CD14-positive monocyte (primary cell): ENCODE measurements around the gene CARNS1. TPM values are rescaled to one million over a fixed set of nuclear protein-coding genes. Genes with fewer than 3 reads are reported as not detected.

Source experiments
- DNase-seq, 3 donors: peaks; one replicate each; pipeline ENCODE4 v3.0.0-alpha.2; 2011 to 2022
- H2AFZ ChIP-seq: 2 replicates; pipeline ENCODE4 v1.6.0; 2012; ENCODE audit warnings: mild to moderate bottlenecking, low read depth, low read length, inconsistent platforms; ENCODE audit not compliant: insufficient read depth, poor library complexity, severe bottlenecking
- H3K27ac ChIP-seq, 2 donors: 1 replicate in 1 of 2; 2 replicates in 1 of 2; pipeline ENCODE4 v1.5.1; 2012 to 2013; ENCODE audit warnings: low read length in 2 of 2, control low read depth in 1 of 2, inconsistent platforms in 1 of 2, low read depth in 1 of 2, mild to moderate bottlenecking in 1 of 2
- H3K27me3 ChIP-seq, 2 donors: one replicate each; pipeline versions ENCODE4 v1.6.0 to v1.6.1; 2011 to 2013; ENCODE audit warnings: low read length in 2 of 2; ENCODE audit not compliant: control insufficient read depth in 2 of 2, insufficient read depth in 2 of 2
- H3K36me3 ChIP-seq, 2 donors: replicated peaks in 1 of 2; 1 replicate in 1 of 2; 2 replicates in 1 of 2; pipeline versions ENCODE4 v1.5.1 to v1.6.1; 2012 to 2013; ENCODE audit warnings: low read length in 2 of 2, control low read depth in 1 of 2, inconsistent platforms in 1 of 2, mild to moderate bottlenecking in 1 of 2; ENCODE audit not compliant: insufficient read depth in 2 of 2, control insufficient read depth in 1 of 2
- H3K4me1 ChIP-seq, 2 donors: 1 replicate in 1 of 2; 2 replicates in 1 of 2; pipeline versions ENCODE4 v1.5.1 to v1.6.1; 2012 to 2013; ENCODE audit warnings: low read length in 2 of 2, control low read depth in 1 of 2, inconsistent platforms in 1 of 2, mild to moderate bottlenecking in 1 of 2, moderate library complexity in 1 of 2; ENCODE audit not compliant: insufficient read depth in 2 of 2, control insufficient read depth in 1 of 2
- H3K4me2 ChIP-seq: replicated peaks from 2 replicates; pipeline ENCODE3; 2012; ENCODE audit warnings: low read length, moderate library complexity, mild to moderate bottlenecking; ENCODE audit not compliant: poor library complexity, severe bottlenecking; ENCODE audit errors: extremely low read depth
- H3K4me3 ChIP-seq, 3 experiments: fragments of 200-600 bp in 1 of 3; sonication (generic) in 1 of 3; replicated peaks in 1 of 3; 1 replicate in 2 of 3; 2 replicates in 1 of 3; pipeline ENCODE4 v1.5.1; 2011 to 2013; ENCODE audit warnings: low read length in 3 of 3, mild to moderate bottlenecking in 3 of 3, control low read depth in 2 of 3, low read depth in 2 of 3, inconsistent platforms in 1 of 3, moderate library complexity in 1 of 3
- H3K79me2 ChIP-seq: 2 replicates; pipeline ENCODE4 v1.6.0; 2012; ENCODE audit warnings: mild to moderate bottlenecking, control low read depth, inconsistent platforms, low read length, moderate library complexity; ENCODE audit not compliant: insufficient read depth
- H3K9ac ChIP-seq: 2 replicates; pipeline ENCODE4 v1.6.0; 2017; ENCODE audit warnings: low read length, mild to moderate bottlenecking; ENCODE audit not compliant: insufficient read depth, poor library complexity, severe bottlenecking
- H3K9me3 ChIP-seq, 2 donors: replicated peaks in 1 of 2; 1 replicate in 1 of 2; 2 replicates in 1 of 2; pipeline versions ENCODE4 v1.5.1 to v1.6.1; 2012 to 2013; ENCODE audit warnings: low read length in 2 of 2, control low read depth in 1 of 2; ENCODE audit not compliant: control insufficient read depth in 1 of 2, insufficient read depth in 1 of 2
- H4K20me1 ChIP-seq: 2 replicates; pipeline ENCODE4 v1.6.0; 2012; ENCODE audit warnings: mild to moderate bottlenecking, low read length, control low read depth, moderate library complexity; ENCODE audit not compliant: insufficient read depth
- H3K27ac Mint-ChIP-seq, 7 donors: one replicate each; pipeline ENCODE4 v1.8.0; 2020; ENCODE audit warnings: mild to moderate bottlenecking in 7 of 7, mixed read lengths in 7 of 7, moderate library complexity in 6 of 7, inconsistent platforms in 2 of 7
- H3K27me3 Mint-ChIP-seq, 3 donors: one replicate each; pipeline ENCODE4 v1.8.0; 2021 to 2022; ENCODE audit warnings: low read depth in 3 of 3, mild to moderate bottlenecking in 3 of 3, mixed read lengths in 3 of 3, moderate library complexity in 3 of 3, inconsistent platforms in 1 of 3
- H3K36me3 Mint-ChIP-seq, 2 donors: one replicate each; pipeline ENCODE4 v1.8.0; 2020; ENCODE audit warnings: mixed read lengths in 2 of 2, inconsistent platforms in 1 of 2, mild to moderate bottlenecking in 1 of 2
- H3K4me1 Mint-ChIP-seq: one replicate; pipeline ENCODE4 v1.8.0; 2020; ENCODE audit warnings: mild to moderate bottlenecking, mixed read lengths
- H3K4me3 Mint-ChIP-seq, 2 donors: one replicate each; pipeline ENCODE4 v1.8.0; 2020; ENCODE audit warnings: mild to moderate bottlenecking in 2 of 2, mixed read lengths in 2 of 2, moderate library complexity in 1 of 2
- H3K9me3 Mint-ChIP-seq, 7 donors: one replicate each; pipeline ENCODE4 v1.8.0; 2020 to 2022; ENCODE audit warnings: mixed read lengths in 7 of 7, mild to moderate bottlenecking in 6 of 7, moderate library complexity in 6 of 7, inconsistent platforms in 2 of 7
- WGBS: methylation state at CpG from one replicate; pipeline ENCODE4 v1.1.5; 2013; ENCODE audit warnings: missing lambda C conversion rate; ENCODE audit not compliant: insufficient coverage; 5-methylcytosine and 5-hydroxymethylcytosine counted together
- intact Hi-C, 2 donors: fragments of 100-400 bp; cut with micrococcal nuclease; formaldehyde crosslinking; loops; one replicate each; pipeline versions ENCODE4 v1.15.0 to v1.15.1; 2023
- polyA plus RNA-seq, 3 donors: library from polyadenylated mRNA; depleted of rRNA in 1 of 3; unstranded in 2 of 3; stranded (reverse) in 1 of 3; fragments of 300-500 nt in 2 of 3; fragments of >200 nt in 1 of 3; fragmentation: Illumina TruSeq in 2 of 3; gene quantifications; 1 replicate in 2 of 3; 2 replicates in 1 of 3; pipeline ENCODE4 v1.2.3, GENCODE V29; 2012 to 2021
- TF ChIP-seq, protein P1 (sequence below): fragments of 200-600 bp; IDR thresholded peaks from one replicate; pipeline ENCODE4 v1.8.0; 2022; ENCODE audit warnings: antibody characterized with exemption, mild to moderate bottlenecking

Gene CARNS1
- polyA plus RNA-seq, 3 donors, result 0.09 TPM; not detected in 2

DNA sequence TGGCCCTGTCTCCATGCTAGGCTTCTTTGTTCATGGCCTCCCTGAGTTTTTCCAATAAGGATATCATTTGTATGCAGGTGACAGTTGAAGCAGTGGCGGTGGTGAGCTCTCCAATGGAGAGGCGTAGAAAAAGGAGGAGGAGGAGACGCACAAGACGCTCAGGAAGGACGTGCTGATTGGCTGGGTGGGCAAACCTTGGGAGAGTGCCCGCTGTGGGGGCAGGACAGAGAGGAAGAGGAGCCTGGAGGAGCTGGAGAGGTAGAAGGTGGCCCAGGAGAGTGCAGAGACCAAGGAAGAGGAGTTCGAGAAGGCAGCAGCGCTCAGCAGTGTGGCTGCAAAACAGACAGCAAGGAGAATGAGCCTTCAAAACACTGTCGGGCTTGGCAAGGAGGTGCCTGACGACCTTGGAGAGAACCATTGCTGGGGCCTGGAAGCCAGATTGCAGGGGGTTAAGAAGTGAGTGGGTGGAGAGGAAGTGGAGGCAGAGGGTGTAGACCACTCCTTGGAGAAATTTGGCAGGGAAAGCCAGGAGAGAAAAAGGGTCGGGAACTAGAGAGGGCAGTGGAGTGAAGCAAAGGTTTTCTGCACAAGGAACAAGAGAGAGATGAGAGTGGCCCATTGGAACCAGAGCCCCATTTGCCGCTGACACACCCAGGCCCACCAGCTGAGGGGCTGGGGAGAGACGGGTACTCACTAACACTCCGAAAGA lies 49.6 kb upstream of the CARNS1 start:
- peak overlapping the region in 1 of 7 donors; percentile 72 for H3K27ac Mint-ChIP-seq
- TF ChIP-seq, protein P1, sequence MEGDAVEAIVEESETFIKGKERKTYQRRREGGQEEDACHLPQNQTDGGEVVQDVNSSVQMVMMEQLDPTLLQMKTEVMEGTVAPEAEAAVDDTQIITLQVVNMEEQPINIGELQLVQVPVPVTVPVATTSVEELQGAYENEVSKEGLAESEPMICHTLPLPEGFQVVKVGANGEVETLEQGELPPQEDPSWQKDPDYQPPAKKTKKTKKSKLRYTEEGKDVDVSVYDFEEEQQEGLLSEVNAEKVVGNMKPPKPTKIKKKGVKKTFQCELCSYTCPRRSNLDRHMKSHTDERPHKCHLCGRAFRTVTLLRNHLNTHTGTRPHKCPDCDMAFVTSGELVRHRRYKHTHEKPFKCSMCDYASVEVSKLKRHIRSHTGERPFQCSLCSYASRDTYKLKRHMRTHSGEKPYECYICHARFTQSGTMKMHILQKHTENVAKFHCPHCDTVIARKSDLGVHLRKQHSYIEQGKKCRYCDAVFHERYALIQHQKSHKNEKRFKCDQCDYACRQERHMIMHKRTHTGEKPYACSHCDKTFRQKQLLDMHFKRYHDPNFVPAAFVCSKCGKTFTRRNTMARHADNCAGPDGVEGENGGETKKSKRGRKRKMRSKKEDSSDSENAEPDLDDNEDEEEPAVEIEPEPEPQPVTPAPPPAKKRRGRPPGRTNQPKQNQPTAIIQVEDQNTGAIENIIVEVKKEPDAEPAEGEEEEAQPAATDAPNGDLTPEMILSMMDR, result no peak
- intact Hi-C loops, result no loop called here
- peaks cover 6 to 30% (median 18%) of the 10 kb centered on the region in 3 donors for H3K27me3 Mint-ChIP-seq
- no peaks in the 10 kb centered on the region for H3K27me3 ChIP-seq
- H3K79me2 ChIP-seq, result peaks cover 26% of the 10 kb centered on the region
- no peak overlapping the region for H3K4me2 ChIP-seq
- no peak overlapping the region for H2AFZ ChIP-seq
- H3K9ac ChIP-seq, result no peak overlapping the region
- peaks cover 10% of the 10 kb centered on the region for H4K20me1 ChIP-seq
- peaks cover 3 to 17% of the 10 kb centered on the region in 2 donors for H3K36me3 ChIP-seq
- H3K4me3 Mint-ChIP-seq, result no peak overlapping the region
- H3K4me3 ChIP-seq, result no peak overlapping the region
- H3K4me1 ChIP-seq, result peaks cover 24 to 41% of the 10 kb centered on the region in 2 donors
- WGBS, result 78% methylated on average over 13 of the region's 14 CpGs
- H3K4me1 Mint-ChIP-seq, result peaks cover 59% of the 10 kb centered on the region
- H3K27ac ChIP-seq, result no peak overlapping the region
- H3K9me3 ChIP-seq, result no peaks in the 10 kb centered on the region
- H3K9me3 Mint-ChIP-seq, result peaks cover 0 to 2% (median 0%) of the 10 kb centered on the region in 7 donors
- DNase-seq, result no peak
- peaks cover 47 to 52% of the 10 kb centered on the region in 2 donors for H3K36me3 Mint-ChIP-seq

DNA sequence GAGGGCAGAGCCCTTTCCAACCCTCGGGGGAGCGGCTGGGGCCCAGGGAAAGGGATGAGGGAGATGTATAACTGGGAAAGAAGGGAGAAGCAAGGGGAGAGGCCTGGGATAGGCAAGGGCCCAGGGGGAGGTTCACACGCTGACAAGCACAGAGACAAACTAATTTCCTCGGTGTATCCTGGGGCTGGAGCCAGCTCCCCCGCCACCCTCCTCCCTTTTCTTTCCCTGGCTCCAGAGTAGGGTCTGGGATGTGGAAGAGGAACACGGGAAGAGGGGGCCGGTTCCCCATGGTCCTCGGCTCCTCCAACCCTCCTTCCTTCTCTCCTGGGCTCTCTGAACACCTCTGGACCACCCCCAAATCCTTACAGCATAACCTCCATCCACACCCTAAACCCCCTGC lies 48.9 kb upstream of the CARNS1 start:
- H3K27me3 Mint-ChIP-seq, result peaks cover 6 to 30% (median 18%) of the 10 kb centered on the region in 3 donors
- peak overlapping the region in 1 of 7 donors; percentile 52 for H3K27ac Mint-ChIP-seq
- H3K4me3 Mint-ChIP-seq, result no peak overlapping the region
- intact Hi-C loops, result no loop called here
- no peak for DNase-seq
- TF ChIP-seq, protein P1, result no peak
- no peak overlapping the region for H2AFZ ChIP-seq
- peaks cover 26% of the 10 kb centered on the region for H3K79me2 ChIP-seq
- peaks cover 66% of the 10 kb centered on the region for H3K4me1 Mint-ChIP-seq
- no peak overlapping the region for H3K27ac ChIP-seq
- H4K20me1 ChIP-seq, result peaks cover 10% of the 10 kb centered on the region
- no peak overlapping the region for H3K9ac ChIP-seq
- H3K36me3 Mint-ChIP-seq, result peaks cover 47 to 52% of the 10 kb centered on the region in 2 donors
- WGBS, result 75% methylated on average over 2 of the region's 8 CpGs
- H3K9me3 ChIP-seq, result no peaks in the 10 kb centered on the region
- H3K4me1 ChIP-seq, result peaks cover 30 to 48% of the 10 kb centered on the region in 2 donors
- H3K4me2 ChIP-seq, result no peak overlapping the region
- peaks cover 0 to 2% (median 0%) of the 10 kb centered on the region in 7 donors for H3K9me3 Mint-ChIP-seq
- H3K4me3 ChIP-seq, result no peak overlapping the region
- H3K36me3 ChIP-seq, result peaks cover 3 to 17% of the 10 kb centered on the region in 2 donors
- H3K27me3 ChIP-seq, result no peaks in the 10 kb centered on the region
